Measurements from ENCODE around the gene WTAP. TPM values are rescaled to one million over a fixed set of nuclear protein-coding genes. Genes with fewer than 3 reads are reported as not detected.
"Not testable (repeated sequence)": the region's sequence is repeated elsewhere in the genome, so short reads cannot be mapped to it uniquely, and the experiment has no call there.

The WTAP gene
- 111 TPM for total RNA-seq

DNA sequence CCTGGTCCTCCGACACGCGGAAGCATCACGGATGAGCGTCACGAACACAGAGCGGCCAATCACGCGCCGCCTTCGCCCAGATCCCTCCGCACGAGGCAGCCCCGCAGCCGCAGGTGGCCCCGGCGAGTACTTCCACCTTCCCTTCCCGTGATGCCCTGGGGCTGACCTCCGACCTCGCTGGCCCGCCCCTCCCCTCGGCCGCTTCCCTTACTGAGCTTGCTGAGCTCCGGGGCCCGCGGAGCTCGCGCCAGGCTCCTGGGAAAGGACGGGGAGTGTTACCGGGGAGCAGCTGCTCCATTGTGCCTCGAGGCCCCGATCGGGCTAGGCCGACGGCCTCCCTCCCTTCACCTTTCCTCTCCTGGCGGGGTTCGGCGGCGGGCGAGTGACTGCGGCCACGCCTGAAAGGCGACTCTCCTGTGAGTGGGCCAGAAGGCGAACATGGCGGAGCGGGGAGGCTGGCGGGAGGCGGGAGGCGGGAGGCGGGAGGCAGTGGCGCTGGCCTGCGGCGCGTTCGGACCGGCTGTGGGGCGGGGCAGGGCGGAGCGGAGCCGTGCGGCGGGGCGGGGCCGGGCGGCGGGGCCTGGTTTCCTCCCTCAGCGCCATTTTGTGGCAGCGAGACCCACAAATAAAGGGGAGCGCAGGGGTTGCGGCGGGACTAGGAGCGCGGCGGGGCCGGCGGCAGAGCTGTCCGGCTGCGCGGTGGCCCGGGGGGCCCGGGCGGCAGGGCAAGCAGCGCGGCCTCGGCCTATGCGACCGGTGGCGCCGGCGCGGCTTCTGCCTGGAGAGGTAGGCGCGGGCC, at the start of gene WTAP:
TSS of gene WTAP (plus strand) at position 589 of the 799 bp plus-strand sequence. CDS start 8,760 bp downstream, outside the sequence.
- DNase-seq (ENCODE audit: low spot score) = peak; percentile 98

DNA sequence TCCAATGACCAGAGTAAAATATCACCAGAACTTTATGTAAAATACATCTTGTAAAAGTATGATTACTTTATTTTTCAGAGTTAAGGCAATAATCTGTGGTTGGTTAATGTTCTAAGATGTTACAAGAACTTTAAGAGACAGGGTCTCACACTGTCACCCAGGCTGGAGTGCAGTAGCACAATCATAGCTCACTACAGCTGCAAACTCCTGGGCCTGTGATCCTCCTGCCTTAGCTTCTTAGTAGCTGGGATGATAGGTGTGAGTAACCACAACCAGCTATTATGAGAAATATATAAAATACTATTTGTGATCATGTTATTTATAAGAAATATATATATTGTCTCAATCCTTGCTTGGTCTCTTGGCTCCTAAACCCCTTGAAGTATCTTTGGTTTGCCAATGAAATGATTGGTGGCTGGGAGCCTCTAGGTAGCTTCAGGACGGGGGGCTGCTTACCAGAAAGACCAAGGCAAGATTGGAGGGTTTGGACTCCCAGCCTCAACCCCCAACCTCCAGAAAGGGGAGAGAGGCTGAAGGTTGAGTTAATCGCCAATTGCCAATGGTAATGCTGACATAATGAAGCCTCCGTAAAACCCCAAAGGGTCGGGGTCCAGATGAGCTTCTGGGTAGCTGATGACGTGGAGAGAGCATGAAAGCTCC, 49.7 kb upstream of the WTAP start:
- DNase-seq (ENCODE audit: low spot score) = no peak

DNA sequence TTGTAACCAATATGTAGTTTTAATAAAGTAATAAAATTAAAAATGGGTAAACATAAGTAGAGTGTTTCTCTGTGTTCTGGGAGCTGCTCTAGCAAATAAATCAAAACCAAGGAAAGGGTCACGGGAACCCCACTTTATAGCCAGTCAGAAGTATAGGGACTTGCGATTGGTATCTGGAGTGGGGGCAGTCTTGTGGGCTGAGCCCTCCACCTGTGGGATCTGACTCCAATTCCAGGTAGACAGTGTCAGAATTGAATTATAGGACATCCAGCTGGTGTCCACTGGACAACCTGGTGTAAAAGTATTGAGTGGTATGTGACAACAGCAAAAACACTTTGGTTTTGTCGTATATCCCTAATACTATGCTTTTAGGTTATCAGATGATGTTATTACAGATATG, 48.7 kb upstream of the WTAP start:
- no peak for DNase-seq (ENCODE audit: low spot score)

GRCh38 chr6:159679091-159680077, 47.9 kb upstream of the WTAP start:
- DNase-seq (ENCODE audit: low spot score) = no peak

DNA sequence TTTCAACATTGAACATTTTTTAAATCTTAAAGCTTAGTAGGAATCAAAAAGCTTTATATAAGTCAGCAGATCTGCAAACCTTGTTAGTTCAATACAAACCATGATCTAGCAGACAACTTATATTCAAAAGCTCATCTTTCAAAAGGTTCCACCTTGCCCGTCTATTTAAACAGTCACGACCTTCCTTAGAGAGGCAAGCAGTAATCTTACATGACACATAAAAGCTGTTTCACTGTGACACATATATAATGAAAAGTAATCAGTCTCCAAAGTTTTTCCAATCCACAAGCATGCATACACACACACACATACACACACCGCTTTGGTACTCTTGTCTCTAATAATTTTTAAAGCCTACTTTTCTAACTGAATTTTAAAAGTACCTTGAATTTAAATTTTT, 47.2 kb upstream of the WTAP start:
- no peak for DNase-seq (ENCODE audit: low spot score)

DNA sequence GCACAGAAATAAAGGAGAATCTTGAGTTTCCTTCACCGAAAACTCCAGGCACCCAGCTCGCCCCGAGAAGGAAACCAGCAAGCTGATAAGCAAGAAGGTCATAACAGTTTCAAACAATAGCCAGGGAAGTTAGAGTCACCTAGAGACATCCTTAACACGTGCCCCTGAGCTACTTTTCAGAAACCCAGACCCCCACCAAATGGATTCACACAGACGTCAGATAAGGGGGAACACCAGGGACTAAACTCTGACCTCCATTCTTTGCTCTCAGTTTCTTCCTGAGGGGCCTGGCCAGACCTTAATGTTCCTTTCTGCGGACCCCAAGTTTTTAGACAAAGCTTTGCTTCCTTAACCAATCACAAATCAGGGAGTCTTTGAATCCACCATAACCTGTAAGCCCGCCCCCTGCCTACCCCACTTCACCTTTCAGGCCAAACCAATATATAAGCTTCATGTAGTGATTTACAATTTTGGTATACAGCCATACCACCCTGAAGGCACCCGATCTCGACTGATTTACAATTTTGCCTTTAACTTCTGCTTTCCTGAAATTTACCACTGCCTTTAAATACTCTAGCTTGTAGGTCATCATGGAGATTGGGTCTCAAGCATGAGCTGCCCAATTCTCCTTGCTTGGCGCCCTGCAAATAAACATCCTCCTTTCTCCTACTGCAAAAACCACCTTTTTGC, 46.0 kb upstream of the WTAP start:
- no peak for DNase-seq (ENCODE audit: low spot score)

DNA sequence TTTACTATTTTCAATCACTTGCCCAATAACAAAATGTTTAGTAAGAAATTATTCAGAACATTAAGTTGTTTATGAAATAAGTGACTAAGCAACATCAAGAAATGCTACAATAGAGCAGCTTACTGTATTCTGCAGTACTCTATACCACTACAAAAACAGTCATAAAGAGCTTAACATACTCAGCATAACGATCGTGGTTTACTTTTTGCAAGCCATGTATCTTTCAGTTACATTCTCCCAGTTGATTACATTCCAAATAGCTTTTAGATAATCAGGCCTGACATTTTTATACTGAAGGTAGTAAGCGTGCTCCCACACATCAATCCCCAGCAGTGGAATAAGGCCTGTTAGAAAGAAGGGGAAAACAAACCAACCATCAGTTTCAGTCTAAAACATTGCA, 45.0 kb upstream of the WTAP start:
- no peak for DNase-seq (ENCODE audit: low spot score)

- no peak for DNase-seq (ENCODE audit: low spot score)
These were observed 44.5 kb upstream of the WTAP start for GRCh38 chr6:159682810-159683209.

GRCh38 chr6:159684013-159684304, 43.3 kb upstream of the WTAP start:
- no peak for DNase-seq (ENCODE audit: low spot score)

DNA sequence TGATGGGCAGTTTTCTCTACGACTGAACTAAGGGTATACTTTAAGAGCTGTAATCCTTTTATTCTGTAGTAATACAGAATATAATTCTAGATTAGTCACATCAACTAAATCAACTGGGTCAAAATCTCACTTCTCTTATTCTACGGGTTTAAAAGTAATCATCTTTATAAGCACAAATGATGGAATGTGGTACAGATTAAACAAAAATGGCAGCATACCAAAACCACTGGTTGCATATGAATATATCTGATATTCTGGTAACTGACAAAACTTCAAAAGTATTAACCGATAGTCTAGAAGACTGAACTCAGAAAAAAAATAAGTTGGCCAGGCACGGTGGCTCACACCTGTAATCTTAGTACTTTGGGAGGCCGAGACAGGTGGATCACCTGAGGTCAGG, 41.3 kb upstream of the WTAP start:
- no peak for DNase-seq (ENCODE audit: low spot score)

GRCh38 chr6:159686703-159687102, 40.6 kb upstream of the WTAP start:
- no peak for DNase-seq (ENCODE audit: low spot score)

- no peak for DNase-seq (ENCODE audit: low spot score)
These were observed 40.0 kb upstream of the WTAP start for GRCh38 chr6:159687341-159687740.

GRCh38 chr6:159688266-159688905, 38.9 kb upstream of the WTAP start:
- no peak for DNase-seq (ENCODE audit: low spot score)

DNA sequence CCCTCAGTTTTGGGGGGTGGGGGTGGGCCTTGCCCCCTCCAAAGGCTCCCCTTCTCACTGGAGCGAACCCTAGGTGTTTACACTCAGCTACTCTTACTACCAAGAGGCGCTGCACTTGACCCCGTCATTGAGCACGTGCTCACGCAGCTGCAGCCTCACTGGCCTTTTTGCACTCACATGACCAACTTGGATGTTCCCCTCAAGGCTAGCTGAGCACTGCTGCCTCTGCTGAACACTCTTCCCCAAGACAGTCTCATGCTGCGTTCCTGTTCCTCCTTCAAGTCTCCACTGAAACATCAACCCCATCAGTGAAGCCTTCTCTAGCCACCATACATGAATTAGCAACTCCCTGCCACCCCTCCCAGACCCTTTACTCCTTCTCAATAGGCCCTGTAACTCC, 38.3 kb upstream of the WTAP start:
- no peak for DNase-seq (ENCODE audit: low spot score)

DNA sequence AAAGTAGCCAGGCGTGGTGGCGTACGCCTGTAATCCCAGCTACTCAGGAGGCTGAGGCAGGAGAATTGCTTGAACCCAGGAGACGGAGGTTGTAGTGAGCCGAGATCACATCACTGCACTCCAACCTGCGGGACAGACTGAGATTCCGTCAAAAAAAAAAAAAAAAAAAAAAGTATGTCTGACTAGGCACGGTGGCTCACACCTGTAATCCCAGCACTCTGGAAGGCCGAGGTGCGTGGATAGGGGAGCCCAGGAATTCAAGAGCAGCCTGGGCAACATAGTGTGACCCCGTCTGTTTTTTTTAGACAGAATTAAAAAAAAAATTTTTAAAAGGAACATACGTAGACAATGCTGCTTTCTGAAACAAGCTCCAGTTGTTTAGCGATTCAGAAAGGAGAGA, 37.2 kb upstream of the WTAP start:
- not testable (repeated sequence) for DNase-seq (ENCODE audit: low spot score)

GRCh38 chr6:159691133-159691962, 36.0 kb upstream of the WTAP start:
- peak; percentile 46 for DNase-seq (ENCODE audit: low spot score)

GRCh38 chr6:159691963-159692287, 35.4 kb upstream of the WTAP start:
- DNase-seq (ENCODE audit: low spot score) = no peak

DNA sequence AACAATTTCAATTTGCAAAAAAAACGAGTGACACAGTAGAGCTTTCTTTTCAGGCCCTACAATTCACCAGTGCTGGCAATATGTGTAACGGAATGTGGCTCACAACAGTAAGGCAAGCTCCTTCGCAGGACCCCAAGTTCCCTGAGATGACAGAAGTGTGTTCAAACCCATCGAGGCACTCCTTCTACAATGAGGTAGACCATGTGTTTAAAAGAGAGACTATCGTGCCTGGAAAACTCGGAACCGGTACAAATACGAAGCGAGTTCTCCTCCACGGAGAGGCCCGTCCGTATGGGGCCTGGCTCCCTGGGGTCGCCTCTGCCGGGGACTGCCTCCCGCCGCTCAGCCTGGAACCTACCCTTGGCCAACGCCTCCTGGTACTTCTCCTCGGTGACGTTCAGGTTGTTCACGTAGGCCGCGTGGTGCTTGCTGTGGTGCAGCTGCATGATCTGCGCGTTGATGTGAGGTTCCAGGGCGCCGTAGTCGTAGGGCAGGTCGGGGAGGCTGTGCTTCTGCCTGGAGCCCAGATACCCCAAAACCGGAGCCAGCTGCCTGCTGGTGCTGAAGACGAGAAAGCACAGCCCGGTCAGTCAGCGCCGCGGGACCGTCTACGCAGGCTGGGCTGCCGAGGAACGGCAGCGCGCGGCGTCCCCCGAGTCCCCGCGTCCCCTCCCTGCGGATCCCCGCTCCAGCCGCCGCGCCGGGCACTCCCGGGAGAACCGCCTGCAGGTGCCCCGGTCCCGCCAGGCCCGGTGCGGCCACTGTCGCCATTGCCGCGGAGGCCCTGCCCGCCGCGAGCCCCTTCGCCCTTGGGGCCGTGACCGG, 34.8 kb upstream of the WTAP start:
- DNase-seq (ENCODE audit: low spot score) = peak; percentile 57

GRCh38 chr6:159693128-159693893, 34.0 kb upstream of the WTAP start, which contains the start of gene SOD2:
Gene SOD2 (minus strand): TSS chr6:159693241. CDS start chr6:159693167, 74 bp downstream.
- DNase-seq (ENCODE audit: low spot score) = peak; percentile 87

All from ureter (tissue), 1 donor.